Peyer's patch (tissue), 4 donors: ENCODE measurements around the gene ZNF318.

Experiments
- CTCF ChIP-seq, 6 experiments: fragments of 450-650 bp in 4 of 6; fragments of 200-600 bp in 2 of 6; sonication (generic) in 1 of 6; IDR thresholded peaks; one replicate each; pipeline ENCODE4 v1.5.1; 2017 to 2019; ENCODE audit warnings: antibody characterized with exemption in 6 of 6, mild to moderate bottlenecking in 3 of 6, moderate library complexity in 1 of 6
- POLR2A ChIP-seq, 2 donors: fragments of 450-650 bp; IDR thresholded peaks; one replicate each; pipeline ENCODE4 v1.5.1; 2017; ENCODE audit warnings: antibody characterized with exemption in 2 of 2, mild to moderate bottlenecking in 2 of 2, moderate library complexity in 2 of 2

GRCh38 chr6:43399932-43400487 lies 30.6 kb upstream of the ZNF318 start:
- no peak for TF ChIP-seq POLR2A (IDR thresholded peaks at IDR 0.05)
- TF ChIP-seq CTCF (IDR thresholded peaks at IDR 0.05) = no peak
